HG02938 (cell line): Measurements from ENCODE around the gene LY86.

Experiments
- ATAC-seq: cut with Tn5 transposase; IDR thresholded peaks from one replicate; pipeline ENCODE4 v1.9.1; 2021; ENCODE audit warnings: mild to moderate bottlenecking, moderate library complexity; ENCODE audit not compliant: unreplicated experiment

The LY86 gene

DNA sequence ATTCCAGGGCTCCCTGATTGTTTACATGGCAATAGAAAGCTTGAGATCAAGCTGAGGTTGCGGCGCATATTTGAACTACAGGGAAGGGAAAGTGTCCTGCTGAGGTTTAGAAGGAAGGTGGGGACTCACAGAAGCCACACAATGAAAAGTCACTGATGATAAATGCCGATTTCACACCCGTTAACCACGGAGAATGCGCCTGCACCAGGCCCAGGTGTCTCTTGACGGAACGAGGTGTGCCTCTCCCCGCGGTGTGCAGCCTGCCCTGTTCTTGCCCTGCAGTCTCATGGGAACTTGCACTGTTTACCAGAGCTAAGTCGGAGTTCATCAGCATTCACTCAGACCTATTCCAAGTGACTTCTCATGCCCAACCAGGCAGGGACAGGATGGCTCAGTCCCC is 90.3 kb downstream of the LY86 start:
- no peak for ATAC-seq

DNA sequence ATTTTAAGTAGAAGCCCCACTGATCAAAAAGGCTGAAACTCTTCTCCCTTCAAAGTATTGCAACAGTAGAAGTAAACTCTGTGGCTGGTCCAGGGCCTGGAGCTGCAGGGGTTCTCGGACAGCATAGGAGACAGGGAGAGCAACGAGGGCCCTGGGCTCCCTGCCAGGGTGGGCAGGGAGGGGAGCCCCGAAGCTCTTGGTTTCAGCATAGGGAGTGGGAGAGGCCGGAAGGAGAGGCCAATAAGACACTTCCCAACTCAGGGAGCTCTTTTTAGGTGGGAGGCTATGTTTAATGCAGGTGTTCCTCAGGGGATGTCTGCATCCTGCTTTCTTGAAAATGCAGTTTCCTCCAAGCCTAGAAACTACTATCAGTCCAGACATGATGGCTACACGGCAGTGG is 91.1 kb downstream of the LY86 start:
- ATAC-seq: no peak

DNA sequence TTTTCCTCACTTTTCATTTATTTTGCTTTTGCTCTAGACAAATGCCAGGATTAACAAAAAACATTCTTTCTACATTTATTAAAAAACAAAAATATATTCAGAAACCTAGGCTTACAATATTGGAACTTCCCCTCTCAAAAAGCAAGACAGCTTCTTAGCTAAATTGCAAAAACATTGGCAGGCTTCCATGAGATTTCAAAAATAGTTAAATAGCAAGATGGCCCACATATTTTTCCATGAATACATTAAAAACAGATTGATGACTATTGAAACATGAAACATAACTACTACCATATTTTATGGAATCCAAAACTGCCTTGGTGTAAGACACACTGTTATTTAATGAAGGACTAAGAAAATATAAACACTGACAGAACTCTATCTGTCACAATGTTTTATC is 92.0 kb downstream of the LY86 start:
- no peak for ATAC-seq

DNA sequence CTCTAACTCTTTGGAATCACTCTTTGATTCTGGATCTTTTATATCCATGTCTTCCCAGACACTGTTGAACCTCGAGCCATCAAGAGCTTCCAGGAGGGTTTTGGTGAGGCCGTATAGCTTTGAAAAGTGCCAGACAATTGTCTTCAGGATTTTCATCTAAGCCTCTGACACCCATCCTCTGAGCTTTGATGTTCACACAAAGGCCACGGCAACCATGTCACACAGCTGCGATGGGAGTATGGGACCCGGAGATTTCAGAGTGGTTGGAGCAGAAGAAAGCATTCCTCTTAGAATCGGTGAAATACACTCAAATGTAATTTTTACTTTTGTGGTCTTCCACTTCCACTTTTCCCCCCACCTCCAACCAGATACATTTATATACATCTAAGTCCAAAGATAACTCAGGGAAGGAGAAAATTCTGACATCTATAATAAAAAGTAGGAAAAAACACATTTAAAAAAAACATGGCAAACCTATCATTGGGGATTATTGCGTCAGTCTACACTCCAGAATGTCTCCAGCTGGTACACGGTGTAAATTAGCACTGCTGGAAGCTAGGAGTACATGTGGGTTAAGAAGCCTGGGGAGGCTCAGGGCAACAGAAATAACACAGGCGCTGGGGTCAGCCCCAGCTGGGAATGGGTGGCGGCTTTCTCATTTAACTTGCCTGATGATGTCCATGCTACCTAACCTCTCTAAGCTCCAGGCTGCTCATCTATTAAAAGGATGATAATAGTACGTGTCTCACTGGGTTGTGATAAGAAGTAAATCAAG is 92.7 kb downstream of the LY86 start:
- ATAC-seq: no peak

DNA sequence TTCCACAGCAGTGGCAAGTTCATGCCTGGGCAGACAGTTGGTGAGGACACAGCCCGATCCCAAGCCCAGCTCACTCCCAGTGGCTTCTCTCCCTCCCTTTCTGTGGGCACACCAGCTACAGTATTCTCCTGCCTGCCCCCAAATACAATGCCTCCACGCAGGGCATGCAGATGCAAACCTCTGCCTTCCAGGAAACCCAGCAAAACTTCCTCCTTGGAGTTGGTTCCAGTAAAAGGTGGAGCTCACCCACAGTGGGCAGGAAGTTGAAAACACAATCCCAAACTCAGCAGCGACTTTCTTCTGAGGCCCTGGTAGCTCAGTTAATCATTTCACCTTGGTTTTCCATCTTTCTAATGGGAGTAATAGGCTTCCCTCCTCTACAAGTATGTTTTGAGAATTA is 93.7 kb downstream of the LY86 start:
- ATAC-seq: no peak

DNA sequence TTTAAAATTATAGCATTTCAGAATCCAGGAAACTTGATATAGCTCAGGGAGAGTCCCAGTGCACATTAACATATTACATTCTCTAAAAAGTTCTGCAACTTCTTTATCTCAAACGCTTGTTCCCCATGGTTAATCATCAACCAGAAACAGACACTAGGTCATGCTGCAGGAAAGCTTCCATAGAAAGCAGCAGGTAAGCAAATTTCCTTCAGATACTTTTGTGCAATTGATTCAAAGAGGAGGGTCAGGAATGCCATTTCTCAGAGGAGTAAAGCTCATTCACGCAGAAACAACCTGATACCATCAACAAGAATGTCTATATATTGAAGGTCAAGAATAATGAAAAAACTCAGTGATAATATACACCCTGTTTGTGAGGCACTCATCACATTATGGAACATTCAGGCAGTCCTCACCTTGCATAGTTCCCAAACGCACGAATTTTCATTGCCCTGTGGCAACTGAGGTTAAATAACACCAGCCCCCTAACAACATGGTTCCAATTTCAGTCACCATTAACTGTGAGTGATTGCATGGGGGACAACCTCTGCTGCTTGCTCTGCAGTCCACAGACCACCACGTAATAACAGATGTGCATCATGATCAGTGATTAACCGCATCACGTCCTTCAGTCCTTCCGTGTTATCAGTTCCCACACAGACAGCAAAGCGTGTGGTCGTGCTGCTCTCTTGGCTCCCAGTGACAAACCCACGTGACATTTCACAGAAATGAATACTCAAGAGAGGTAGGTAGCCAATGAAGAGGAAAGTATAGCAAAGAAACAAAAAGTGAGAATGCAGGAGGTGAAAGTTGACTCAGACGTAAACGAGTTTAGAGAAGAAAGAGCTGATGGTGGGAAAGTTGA is 95.7 kb downstream of the LY86 start:
- ATAC-seq: peak; percentile 88

DNA sequence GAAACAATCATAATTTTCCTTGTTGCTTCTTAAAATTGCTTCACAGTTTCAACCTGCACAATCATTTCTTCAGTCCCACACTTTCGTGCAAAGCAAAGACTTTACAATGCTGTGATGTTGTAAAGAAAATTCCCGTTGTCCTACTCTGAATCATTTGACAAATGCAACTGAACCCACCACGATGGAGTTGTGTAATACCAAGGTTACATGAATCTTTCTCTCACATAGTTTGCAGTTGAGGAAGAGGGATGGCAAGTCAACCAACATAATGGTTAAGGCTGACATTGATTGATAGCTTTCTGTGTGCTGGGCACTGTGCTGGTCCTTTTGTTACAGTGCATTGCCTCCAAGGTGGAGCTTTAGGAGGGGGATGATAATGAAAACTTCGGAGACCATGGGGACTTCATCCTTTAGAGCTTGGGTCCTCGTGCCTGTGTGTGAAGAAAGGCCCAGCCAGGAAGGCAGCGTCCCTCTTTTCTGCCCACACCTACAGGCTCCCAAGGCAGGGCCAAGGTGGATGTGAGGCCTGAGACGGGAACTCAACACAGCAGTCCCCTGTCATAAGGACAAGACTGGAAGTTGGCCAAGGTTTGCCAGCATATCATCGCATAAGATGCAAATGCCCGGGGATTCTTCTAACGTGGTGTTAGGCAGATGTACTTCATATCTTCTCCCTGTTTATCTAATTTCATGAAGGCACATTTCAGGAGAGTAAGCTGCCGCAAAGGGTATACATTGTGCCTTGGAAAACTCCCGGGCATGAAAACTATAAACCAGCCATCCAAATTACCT is 96.9 kb downstream of the LY86 start:
- no peak for ATAC-seq

DNA sequence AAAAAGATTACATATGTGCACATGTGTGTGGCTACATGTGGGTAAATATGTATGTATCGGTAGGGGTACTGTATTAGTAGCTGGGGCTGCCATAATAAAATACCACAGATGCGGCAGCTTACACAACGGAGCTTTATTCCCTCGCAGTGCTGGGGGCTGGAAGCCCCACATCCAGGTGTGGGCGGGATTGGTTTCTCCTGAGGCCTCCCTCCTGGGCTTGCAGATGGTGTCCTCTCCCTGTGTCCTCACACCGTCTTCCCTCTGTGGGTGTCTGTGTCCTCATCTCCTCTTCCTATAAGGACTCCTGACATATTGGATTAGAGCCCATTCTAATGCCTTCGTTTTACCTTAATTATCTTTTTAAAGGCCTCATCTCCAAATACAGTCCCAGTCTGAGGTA is 97.7 kb downstream of the LY86 start:
- no peak for ATAC-seq

DNA sequence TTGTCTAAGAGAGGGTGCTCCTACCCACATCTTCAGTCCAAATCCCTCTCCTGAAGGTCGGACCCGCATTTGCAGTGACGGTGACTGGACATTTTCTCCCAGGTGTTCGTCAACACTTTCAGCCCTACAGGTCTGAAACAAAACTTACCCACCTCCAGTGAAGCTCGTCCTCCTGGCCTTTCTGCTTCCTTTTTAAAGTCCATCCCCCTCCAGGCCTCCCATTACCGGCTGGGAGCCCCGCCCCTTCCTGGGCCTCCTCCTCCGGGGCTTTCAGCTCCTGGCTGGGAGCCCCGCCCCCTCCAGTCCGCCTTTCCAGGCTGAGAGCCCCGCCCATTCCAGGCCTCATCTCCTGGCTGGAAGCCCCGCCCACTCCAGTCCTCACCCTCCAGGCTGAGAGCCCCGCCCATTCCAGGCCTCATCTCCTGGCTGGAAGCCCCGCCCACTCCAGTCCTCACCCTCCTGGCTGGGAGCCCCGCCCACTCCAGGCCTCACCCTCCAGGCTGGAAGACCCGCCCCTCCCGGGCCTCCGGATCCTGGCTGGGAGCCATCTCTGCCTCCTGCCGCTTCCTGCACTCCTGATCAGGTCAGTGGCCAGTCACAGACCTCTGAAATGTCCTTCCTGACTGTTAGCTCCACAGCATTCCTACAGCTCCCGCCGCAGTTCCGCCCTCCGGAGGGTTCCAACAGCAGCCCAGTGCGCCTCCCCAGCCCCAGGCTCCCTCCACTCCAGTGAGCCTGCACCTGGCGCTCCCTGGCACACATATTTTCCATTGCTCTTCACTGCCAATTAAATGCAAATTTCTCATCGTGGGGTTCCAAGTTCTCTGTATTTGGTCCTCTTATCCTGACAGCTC is 98.5 kb downstream of the LY86 start:
- no peak for ATAC-seq

DNA sequence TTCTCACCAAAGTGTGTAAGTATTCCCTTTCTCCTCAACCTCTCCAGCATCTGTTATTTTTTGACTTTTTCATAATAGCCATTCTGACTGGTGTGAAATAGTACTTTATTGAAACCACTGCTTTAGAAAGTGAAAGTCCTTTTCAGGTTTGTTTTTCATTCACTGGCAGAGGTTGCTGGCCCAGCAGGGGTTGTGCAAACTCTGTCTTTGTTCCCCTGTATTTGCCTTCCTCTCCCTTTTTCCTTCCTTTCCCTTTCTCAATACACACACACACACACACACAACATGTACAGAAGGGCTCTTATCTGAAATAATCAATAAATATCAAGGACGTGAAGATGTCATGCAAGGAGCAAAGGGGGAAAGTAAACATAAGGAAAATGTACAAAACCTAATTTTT is 99.8 kb downstream of the LY86 start:
- no peak for ATAC-seq

DNA sequence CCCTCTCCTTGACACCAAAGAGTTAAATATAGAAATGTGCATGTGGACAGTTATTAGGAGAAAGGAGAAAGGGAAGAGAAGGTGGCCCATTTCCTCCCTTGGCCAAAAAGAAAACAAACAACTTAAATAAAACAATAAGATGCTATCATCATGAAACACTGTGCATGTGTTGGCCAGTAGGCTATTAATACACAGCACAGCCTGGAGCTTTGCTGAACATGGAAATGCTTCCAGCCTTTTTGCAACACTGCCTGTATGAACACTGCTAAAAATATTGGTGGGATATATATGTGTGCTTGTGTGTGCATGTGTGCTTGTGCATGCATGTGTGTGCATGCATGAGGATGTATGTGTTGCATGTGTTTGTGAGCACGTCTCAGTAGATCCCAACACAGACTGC is 100.4 kb downstream of the LY86 start:
- no peak for ATAC-seq

DNA sequence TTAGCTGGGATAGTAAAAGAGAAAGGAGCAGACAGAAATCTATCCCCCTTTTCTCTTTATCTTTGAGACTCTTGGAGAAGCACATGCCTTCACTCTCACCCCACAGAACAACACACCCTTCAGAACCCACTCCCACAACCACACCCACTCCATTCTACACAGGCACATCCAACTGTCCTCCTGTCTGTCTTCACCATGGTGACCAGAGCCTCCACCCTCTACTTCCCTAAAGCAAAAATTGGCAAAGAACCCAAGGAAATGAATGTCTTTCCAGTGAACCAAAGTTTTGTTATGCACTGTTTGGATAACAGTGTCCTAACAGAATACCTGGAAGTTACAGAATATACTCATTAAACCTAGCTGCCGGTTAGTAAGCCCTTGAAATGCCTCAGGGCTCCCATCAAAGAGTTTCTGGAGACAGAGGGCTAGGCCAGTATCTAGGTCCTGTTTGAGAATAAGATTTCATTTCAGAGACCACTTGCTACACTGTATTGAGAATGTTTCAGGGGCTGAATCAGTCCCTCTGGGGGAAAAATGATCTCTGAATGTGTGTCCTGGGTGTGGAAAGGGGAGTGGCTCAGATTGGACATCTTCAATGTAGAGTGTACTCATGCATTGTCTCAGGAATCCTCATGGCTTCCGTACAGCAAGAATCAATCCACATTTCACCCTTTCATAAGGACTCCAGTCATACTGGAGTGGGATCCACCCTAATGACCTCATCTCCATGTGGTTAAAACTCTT is 101.1 kb downstream of the LY86 start:
- no peak for ATAC-seq

DNA sequence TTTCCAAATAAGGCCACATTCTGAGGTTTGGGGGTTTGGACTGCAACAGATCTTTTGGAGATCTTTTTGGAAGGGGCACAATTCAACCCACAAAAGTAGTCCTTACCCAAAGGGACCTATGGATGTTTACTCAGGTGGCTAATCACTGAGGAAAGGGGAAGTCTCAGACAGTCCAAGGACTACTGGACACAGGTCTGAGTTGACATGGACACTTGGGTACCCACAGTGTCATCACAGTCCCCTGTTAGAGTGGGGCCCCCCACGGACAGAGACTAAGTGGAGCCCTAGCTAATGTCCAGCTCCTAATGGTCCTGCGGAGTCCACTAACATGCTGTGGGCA is 101.6 kb downstream of the LY86 start:
- no peak for ATAC-seq

DNA sequence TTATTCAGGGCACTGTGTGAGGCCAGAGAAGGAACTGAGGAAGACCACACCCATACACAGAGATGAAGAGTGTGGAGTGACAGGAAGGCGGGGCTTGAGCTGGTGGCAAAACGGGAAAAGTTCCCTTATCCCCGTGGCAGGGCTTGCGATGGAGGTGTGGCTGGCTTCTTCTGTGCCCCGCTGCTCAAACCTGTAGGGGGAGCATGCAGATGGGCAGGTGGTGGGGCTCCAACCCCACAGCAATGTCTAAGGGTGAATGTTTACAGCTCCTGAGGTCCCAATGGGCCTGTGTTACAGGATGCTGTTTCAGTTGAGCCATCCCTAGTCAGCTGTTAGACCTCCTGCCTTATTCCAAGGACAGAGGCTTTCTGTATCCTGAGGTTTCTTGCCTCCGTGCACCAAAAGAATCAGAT is 105.9 kb downstream of the LY86 start:
- no peak for ATAC-seq

DNA sequence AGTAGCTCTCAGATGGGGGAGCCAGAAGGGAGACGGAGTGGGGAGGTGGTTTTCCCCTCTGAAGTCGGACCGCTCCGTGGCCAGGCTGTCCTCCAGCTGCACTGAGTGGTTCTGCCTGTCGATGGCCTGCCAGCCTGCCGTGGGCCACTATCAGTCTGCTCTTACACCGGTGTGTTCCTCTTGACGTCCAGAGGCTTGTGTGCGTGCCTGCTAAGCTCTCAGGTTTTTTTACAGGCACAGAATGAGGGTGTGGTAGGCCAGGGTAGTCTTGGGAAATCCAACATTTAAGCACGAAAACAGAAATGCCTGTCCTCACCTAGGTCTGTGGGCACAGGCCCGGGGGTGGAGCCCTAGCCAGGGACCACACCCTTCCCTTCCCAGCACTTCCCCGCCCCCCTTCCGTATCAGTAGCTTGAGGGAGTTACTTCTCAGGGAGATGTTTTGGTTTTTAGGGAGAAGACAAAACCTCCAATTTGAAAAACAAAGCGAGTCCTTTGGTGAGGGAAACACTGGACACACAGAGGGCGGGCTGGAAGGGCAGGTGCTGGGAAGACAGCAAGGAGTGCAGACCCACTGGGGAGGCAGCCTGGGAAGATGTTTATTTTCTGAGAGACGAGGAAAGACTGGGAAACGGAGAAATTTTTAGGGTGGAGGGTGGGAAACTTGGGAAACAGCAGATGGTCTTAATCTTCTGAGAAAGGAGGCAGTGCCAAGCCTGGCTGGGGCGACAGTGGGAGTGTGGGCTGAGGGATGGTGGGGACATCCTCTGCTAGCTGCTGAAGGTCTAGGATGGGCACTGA is 106.5 kb downstream of the LY86 start:
- ATAC-seq: no peak

DNA sequence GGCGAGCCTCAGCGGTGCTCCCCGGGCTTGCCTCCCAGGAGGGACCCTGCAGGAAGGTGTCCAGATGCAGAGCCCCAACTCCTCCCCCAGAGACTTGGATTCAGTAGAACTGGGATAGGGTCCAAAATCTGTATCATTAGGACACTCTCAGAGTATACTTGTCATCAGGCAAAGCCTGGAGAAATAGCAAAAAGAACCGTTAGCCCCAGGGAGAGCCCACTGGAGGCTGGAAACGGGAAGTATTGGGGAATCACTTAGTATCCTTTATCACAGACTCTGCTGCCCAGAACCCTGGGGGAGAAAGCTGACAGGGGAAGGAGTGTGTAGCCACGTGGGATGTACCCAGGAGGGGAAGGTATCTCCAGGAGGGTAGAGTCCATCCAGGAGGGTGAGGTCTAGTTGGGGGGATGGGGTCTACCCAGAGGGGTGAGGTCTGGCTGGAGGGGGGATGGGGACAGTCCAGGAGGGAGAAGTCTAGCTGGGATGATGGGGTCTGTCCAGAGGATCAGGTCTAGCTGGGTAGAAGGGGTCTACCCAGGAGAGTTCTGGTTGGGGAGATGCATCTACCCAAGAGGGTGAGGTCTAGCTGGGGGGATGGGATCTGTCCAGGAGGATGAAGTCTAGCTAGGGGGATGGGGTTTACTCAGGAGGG is 107.2 kb downstream of the LY86 start:
- ATAC-seq: no peak

DNA sequence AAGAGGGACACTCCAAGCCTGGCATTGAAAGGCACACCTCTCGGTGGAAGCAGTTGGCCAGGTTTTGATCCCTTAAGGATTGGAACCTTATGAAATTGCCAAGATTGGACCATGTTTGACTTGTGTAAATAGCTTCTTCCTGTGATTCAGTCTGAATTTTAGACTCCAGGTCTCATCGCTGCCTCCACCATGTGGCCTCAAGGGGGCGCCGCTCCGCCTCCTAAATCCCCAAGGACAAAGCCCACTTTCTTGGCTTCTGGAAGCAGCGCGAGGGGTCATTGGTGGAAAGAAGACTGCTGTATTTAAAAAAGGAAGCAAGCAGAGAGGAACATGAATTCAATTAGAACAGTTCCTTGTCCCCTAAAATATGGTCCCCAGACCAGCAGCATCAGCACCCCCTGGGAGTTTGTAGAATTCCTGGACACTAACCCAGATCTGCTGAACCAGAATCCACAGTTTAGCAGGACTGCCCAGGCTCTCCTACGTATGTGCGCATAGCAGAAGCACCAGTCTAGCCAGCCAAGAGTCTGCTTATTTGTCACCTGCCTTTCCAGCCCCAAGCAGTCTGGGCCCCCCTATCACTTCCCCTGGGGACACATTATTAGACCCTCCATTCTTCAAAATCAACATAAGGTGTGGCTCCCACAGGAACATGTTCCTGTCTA is 108.5 kb downstream of the LY86 start:
- ATAC-seq: no peak

DNA sequence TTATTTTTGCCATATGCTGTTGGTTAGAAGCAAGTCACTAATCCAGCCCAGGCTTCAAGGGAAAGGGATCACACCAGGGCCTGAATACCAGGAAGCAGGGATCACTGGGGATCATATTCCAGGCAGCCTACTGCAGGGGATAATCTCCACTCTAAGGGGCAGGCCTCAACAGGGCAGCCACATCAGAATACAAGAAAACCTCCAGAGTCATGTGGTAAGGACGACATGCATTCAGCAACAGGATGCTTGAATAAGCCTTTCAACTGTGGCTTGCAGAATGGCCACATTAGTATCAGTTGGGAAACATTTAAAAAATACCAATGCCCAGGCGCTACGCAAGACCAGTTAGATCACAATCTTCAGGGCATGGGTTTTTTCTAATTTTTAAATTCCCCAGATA is 109.1 kb downstream of the LY86 start:
- ATAC-seq: no peak
